CD4-positive, alpha-beta T cell treated with Interferon alpha-2 for 1 hour (primary cell): ENCODE measurements around the gene SMAD3.
A peak's percentile ranks its signal among the peaks of the same experiment; 100 is the strongest.
"Not testable (repeated sequence)": the region's sequence is repeated elsewhere in the genome, so short reads cannot be mapped to it uniquely, and the experiment has no call there.

Experiments
- DNase-seq, 2 donors: peaks; one replicate each; pipeline ENCODE4 v3.0.0-alpha.2; 2020 to 2022

The SMAD3 gene

GRCh38 chr15:67065531-67066005 is at the start of gene SMAD3:
Gene SMAD3 (plus strand): TSS chr15:67065602. CDS start chr15:67066155, 553 bp downstream.
- DNase-seq: peak; percentile 82 to 83

- peak in 1 of 2 donors; percentile 47 for DNase-seq
Observed at GRCh38 chr15:67017311-67017710, 48.1 kb upstream of the SMAD3 start.

GRCh38 chr15:67018026-67018425 is 47.4 kb upstream of the SMAD3 start:
- DNase-seq: no peak

- no peak for DNase-seq
Observed at GRCh38 chr15:67018441-67018840, 47.0 kb upstream of the SMAD3 start.

- no peak for DNase-seq
Observed at GRCh38 chr15:67019069-67019468, 46.3 kb upstream of the SMAD3 start.

GRCh38 chr15:67019884-67020520 is 45.4 kb upstream of the SMAD3 start:
- DNase-seq: no peak

- not testable (repeated sequence) for DNase-seq
Observed at GRCh38 chr15:67020668-67021067, 44.7 kb upstream of the SMAD3 start.

- DNase-seq: no peak
Observed at GRCh38 chr15:67021455-67021854, 43.9 kb upstream of the SMAD3 start.

GRCh38 chr15:67022587-67023105 is 42.8 kb upstream of the SMAD3 start:
- DNase-seq: no peak

GRCh38 chr15:67023517-67024313 is 41.7 kb upstream of the SMAD3 start:
- no peak for DNase-seq

- DNase-seq: peak in 1 of 2 donors; percentile 63
Observed at GRCh38 chr15:67024314-67024997, 40.9 kb upstream of the SMAD3 start.

- DNase-seq: no peak
Observed at GRCh38 chr15:67024998-67025368, 40.4 kb upstream of the SMAD3 start.

GRCh38 chr15:67025719-67026609 is 39.4 kb upstream of the SMAD3 start:
- DNase-seq: no peak

GRCh38 chr15:67026610-67026967 is 38.8 kb upstream of the SMAD3 start:
- DNase-seq: no peak

- DNase-seq: not testable (repeated sequence)
Observed at GRCh38 chr15:67028440-67028839, 37.0 kb upstream of the SMAD3 start.

- DNase-seq: no peak
Observed at GRCh38 chr15:67030036-67030762, 35.2 kb upstream of the SMAD3 start.

- no peak for DNase-seq
Observed at GRCh38 chr15:67031331-67031730, 34.1 kb upstream of the SMAD3 start.

GRCh38 chr15:67032608-67033007 is 32.8 kb upstream of the SMAD3 start:
- DNase-seq: no peak

- peak; percentile 47 to 53 for DNase-seq
Observed at GRCh38 chr15:67033012-67033411, 32.4 kb upstream of the SMAD3 start.

- peak; percentile 22 to 46 for DNase-seq
Observed at GRCh38 chr15:67033571-67034044, 31.8 kb upstream of the SMAD3 start.

- DNase-seq: no peak
Observed at GRCh38 chr15:67035886-67036285, 29.5 kb upstream of the SMAD3 start.
